Head of caudate nucleus (tissue), 42 donors: ENCODE data around the gene MAGI2.
A peak's percentile ranks its signal among the peaks of the same experiment; 100 is the strongest.

ENCODE experiments used
- DNase-seq, 42 donors: peaks; one replicate each; pipeline versions ENCODE4 v3.0.0 to v3.0.0-alpha.2; 2020 to 2021; ENCODE audit warnings: mixed read lengths in 7 of 42
- intact Hi-C: fragments of 100-400 bp; cut with DNase I; formaldehyde crosslinking; loops from one replicate; pipeline ENCODE4 v1.15.0; 2022

Gene MAGI2

DNA sequence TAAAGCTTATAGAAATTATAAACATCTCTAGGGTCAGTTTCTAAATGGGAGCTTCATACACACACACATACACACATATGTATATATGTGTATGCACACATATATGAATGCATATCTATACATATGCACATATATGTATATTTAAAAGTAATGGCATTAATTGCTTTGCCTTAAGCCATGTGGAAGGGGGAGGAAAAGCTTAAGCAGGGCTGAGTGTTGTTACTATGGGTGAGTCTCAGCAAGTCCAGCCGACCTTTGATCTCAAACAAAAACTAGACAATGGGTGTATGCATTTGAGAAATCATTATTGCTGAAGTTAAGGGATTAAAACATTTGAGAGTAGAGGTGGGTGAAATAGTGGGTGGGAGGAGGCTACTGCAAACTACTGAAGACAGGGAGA, 546.7 kb downstream of the MAGI2 start:
- no peak for DNase-seq
- intact Hi-C loops: no loop called here

DNA sequence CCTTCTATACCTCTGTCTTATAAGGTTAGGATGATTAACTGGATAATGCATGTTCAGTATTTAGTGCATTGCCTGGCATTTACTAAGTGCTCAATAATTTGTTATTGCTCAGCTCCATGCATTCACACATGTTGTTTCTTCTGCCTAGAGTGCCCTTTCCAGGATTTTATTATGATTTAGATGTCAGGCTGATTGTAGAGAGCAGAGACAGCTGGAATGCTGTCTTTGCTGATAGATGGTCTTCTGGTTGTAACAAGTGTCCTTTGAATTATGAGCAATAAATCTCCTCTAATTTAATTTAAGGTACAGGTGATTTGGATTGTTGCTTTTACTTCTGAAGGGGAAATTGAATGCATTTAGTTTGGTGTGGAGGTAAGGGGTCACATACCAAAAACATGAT, 548.0 kb downstream of the MAGI2 start:
- intact Hi-C loops: no loop called here
- no peak for DNase-seq

DNA sequence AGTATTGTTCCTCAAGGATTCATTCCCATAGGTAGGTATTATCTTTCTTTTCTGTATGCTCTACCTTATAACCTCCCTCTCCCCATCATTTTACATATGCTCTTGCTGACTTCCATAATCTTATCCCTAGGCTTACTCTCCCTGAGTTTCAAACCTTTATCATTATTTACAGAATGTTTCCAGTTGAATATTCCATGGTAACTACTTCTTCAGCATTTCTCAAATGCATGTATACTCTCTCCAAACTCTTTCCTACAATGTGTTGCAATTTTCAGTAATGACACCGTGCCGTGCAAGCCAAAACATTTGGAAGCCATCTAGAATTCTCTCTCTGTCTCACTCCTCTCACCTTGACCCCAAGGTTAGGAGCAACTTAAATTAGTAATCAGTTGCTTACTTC, 548.5 kb downstream of the MAGI2 start:
- no peak for DNase-seq
- intact Hi-C loops: no loop called here

DNA sequence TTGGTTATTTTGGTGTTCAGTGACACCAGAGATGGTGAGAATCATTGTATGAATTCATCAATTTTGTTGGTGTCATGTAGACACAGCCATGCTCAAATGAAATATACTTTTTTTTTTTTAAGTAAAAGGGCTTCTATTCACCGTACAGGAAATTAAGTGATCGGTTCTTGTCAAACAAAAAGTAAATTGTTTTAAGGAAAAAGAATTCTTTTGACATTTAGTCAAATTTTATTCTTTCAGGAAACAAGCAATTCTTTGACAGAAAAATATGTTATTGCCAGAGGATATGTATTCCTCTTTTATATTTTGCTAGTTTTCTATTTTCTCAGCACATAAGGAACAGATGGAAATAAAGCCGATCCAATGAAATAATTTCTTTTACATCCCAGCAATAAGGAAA, 551.9 kb downstream of the MAGI2 start:
- intact Hi-C loops: no loop called here
- no peak for DNase-seq

DNA sequence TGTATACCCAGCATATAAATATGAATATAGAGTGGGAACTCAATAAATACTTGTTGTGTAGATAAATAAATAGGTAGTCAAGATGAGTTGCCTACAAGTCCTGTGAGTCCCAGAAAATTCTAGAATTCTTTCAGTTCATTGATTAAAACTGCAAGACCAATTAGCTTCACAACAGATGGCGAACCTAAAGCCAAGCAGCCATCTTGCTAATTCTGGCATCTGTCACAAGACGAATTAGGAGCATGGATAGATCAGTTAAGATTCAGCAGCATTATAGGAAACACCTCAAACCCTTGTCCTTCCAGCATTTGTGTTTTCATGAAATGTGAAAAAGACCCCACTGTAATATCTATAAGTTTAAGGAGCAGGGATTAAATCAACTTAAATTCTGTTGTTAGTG, 552.7 kb downstream of the MAGI2 start:
- intact Hi-C loops: no loop called here
- DNase-seq: no peak

DNA sequence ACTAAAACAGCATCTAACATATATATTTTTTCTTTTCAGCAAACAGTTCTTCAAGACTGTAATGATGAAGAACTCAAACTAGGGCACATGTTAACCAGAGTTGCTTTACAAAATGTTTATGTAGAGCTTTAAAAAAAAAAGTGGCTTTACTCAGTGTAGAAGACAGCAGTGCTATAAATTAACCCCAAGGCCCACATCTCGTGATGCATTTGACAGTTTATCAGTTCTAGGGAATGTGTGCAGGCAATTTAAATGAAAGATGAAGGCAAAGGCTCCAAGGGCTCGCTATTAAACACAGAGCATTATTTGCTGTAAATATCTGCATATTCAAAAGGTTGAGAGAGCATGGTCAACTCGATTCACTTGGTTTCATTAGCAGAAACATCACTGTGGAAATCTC, 558.1 kb downstream of the MAGI2 start:
- DNase-seq: no peak
- intact Hi-C loops: no loop called here

DNA sequence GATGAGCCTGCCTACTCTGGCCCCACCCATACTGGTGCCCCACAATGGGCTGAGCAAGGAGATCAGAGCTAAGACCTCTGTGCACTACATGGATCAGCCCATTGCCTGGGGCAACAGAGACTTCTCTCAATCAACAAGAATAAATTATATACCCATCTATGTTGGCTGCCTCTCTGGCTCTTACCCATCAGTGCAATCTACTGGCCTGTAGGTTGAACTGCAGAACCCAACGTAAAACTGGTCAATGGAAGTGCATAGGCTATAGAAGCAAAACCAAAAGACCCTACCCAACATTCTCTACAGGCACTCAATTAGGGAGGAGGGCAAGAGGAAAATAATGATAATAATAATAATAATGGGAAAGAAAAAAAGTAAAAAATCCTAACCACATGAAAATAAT, 574.3 kb downstream of the MAGI2 start:
- no peak for DNase-seq
- intact Hi-C loops: no loop called here

DNA sequence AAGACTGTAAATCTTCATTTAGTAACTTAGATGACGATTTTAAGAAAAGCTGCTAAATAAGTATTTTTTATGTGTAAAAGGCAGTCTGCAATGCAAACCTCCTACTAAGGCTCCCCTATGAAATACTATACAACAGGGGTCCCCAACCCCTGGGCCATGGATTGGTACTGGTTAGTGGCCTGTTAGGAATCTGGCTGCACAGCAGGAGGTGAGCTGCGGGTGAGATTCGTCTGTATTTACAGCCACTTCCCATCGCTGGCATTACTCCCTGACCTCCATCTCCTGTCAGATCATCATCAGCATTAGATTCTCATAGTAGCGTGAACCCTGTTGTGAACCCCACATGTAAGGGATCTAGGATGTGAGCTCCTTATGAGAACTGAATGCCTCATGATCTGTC, 580.4 kb downstream of the MAGI2 start:
- intact Hi-C loops: no loop called here
- DNase-seq: no peak

DNA sequence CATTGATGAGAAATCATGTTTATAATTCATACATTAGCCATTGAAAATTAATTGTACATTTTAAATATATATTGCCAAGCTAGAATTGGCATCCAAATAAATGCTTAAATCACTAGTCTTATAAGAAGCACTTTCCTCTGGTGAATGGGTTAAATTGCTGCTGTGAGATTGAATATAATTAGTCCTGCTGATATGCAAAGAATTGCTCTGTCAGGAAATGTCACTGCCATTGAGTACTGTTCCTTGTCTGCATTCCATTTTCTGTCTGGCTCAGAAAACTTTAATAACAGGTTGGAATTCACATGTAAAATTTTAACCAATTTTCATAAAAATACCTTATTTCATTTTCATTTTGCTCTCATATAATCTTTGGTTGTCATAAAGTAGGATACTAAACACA, 589.1 kb downstream of the MAGI2 start:
- DNase-seq: no peak
- intact Hi-C loops: no loop called here

DNA sequence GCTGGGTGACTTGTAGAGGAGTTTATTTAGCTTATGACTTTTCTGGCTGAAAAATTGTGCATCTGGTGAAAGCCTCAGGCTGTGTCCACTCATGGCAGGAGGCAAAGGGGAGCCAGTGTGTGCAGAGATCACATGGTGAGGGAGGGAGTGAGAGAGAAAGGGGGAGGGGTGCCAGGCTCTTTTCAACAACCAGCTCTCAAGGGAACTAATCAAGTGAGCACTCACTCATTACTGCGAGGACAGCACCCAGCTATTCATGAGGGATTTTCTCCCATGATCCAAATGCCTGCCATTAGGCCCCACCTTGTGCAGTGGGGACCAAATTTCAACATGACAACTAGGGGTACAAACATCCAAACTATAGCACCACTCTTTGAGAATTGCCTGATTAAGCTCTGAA, 590.2 kb downstream of the MAGI2 start:
- DNase-seq: peak in 1 of 42 donors; percentile 6
- intact Hi-C loops: no loop called here

DNA sequence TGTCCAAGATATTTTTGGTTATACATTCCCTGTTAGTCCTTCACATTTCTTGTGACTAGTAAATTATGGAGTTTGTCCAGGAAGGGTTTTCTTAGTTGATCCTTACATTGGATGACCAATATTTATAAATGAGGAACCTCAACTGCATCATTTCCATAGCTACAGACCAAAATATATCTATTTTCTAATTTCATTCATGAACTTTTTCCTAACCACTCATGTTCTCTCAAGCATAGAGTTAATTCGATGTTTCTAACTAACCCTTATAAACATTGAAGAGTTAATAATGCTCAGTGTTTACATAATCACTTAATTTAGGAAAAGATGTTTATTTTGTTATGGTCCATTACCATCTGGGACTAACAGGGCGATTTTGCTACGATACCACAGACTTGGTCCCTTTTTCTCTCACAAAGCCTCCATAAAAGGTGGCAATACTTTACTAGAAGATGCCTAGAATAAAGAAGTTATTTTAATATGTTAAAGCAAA, 591.0 kb downstream of the MAGI2 start:
- no peak for DNase-seq
- intact Hi-C loops: no loop called here

DNA sequence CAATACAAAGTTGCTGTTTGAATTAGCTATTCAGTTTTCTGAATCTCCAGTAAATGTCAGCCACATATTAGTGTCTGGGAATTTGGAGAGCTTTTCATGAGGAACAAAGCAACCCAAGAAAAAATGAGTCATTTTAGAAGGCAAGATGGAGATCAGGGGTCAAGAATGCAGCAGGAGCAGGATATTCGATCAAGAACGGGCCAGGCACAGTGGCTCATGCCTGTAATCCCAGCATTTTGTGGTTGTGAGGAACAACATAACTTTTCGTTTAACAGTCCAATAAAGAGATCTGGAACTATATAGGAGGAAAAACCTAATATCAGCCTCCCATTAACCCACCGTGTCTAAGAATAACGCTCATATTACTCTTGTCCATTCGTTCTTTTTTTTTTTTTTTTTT, 600.5 kb downstream of the MAGI2 start:
- intact Hi-C loops: no loop called here
- no peak for DNase-seq

DNA sequence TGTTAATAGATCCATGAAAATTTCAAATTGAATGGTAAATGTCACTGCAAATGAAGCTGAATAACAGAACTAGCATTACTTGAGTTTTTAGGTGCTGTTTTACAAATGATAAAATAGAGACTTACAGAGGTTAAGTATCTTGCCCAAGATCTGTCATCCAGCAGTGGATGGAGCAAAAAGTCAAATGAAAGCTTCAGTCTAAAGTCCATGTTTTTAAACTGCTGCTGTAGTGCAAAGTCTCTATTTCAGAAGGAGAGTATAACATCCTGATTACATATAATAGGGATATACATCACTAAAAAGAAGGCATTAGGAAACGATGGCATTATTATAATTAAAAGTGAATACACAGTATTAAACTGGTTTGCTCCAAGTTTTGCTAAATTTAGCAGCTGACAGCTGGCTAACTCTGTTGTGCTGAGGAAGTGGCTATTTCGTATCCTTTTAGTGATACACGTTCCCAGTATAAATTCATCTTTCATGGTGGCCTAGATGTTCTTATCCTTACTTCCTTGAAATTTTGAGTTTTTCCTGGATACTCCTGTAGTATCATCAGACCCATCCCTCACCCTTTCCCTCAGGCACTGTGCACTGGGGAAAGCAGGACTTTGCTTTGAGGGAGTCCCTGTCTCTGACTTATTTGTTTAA, 603.2 kb downstream of the MAGI2 start:
- intact Hi-C loops: no loop called here
- DNase-seq: no peak

DNA sequence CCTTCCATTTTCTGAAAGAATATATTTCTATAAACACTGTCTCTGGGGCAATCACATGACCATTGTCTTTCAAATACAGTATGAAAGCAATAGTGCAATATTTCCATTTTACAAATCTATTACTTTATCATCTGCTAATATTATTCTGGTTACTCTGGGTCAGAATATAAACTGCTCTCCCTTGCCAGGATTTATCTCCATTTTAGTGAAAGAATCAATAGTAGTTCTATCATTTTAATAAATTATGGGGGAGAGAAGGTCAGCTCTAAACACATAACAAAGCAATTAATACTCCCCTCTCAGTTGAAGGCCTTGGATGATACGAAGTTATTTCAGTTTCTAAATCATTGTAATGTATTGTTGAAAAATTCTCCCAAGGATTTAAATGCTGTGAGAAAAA, 608.3 kb downstream of the MAGI2 start:
- intact Hi-C loops: no loop called here
- DNase-seq: no peak

DNA sequence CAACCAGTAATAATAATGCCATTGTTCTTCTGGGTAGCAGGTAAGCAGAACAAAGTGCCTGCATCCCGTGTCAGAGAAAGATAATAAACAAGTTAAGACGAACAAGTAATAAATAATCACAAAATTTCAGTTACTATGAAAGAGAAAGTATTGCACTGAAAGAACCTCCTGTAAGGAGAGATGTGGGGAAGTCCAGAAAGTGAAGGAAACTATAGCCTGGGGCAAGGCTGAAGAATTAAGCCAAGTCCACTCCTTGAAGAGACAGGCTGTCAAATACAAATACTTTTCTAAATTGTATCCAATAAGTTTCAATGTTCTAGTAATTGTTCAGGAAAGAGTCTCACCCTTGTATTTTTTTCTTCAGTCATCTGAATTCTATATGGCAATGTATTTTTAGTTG, 611.4 kb downstream of the MAGI2 start:
- intact Hi-C loops: no loop called here
- DNase-seq: no peak

DNA sequence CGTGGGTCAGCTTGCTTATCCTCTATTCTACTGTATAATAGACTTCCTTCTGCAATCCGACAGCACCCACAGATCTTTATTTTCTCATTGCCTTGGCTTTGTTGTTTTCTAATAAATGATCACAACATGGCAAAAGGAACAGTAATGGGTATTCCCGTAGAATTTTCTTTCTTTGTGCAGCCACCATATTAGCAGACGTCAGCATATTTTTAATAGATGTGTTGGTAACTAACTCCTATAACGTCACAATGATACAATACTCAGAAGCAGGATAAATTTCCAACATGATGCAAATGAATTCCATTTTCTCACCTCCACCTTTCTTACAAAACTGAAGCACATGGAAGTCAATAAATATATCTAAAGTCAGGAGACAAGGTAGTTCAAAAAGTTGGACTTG, 617.6 kb downstream of the MAGI2 start:
- intact Hi-C loops: no loop called here
- no peak for DNase-seq

DNA sequence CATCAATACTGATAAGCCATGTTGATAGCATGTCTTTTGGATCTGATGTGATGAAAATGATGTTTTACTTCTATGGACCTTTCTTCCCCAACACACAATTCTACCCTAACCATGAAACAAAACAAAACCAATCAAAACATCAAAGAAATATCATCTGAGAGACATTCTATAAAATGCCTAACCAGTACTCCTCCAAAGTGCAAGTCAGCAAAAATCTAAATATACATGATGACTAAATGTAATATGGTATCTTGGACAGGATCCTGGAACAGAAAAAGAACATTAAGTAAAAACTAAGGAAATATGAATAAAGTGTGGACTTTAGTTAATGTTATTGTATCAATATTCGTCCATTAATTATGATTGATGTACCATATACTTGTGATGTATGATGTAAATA, 625.1 kb downstream of the MAGI2 start:
- intact Hi-C loops: no loop called here

DNA sequence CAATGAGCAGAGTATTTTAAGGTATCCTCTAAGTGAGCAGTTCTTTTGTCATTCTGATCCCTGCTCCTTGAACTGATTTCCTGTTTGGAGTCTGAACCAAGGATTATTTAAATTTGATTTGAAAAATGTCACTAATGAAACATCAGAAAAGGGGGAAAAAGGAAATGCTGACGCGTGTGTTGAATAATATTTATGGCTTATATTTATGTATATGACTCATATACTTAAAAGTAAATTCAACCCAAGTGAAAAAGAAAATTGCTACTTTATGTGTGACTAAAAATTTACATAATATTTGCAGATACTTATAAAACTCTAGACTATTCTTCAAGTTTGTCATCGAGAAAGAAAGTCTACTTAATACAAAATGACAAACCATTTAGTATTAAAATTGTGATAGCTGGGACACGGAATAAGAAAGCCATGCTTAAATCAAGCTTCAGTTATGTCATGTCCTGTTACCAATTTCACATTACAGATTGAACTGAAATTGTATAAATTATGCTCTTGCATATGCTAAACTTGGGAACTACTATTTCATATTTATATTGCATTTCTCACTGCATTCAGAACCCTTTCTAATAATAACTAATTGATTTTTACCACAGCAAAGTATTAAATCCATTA, 649.9 kb downstream of the MAGI2 start:
- no peak for DNase-seq
- intact Hi-C loops: no loop called here

More for the DNA sequence above, 625.1 kb downstream of the MAGI2 start:
- DNase-seq: no peak

DNA sequence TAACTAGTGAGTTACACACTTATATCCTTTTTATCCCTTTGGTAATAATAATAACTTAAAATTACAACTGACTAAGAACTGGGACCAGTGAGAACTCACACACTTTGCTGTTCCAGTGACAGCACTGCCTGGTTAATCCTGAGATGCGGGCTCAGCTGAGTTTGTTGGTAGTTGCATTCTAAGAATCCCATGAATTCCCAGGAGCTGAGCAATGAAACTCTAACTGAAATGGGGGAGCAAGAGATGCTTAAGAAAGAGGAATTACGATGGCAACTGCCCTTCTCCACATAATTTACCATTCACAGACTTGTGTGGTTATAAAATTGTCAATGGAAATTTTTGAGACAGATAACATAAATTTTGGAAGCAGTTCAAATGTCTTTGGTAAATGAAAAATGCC, 659.4 kb downstream of the MAGI2 start:
- intact Hi-C loops: no loop called here
- DNase-seq: peak in 7 of 42 donors; percentile 5 to 42 (median 13)

DNA sequence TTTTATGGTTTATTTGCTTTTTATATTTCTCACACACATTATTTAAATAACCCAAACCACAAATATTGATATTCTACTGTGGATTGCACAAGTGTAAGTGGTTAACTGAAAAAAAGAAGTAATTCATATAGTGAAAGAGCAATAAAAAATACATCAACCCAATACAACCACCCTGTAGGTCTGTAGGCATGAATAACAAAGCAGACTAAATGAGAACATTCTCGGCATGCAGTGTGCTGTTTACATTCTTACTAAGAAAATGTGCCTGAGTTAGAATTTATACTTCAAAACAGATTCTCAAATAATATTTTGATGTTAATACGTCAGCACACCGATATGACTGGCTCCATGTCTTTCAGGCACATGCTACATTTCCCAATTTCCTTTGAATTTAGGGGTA, 660.8 kb downstream of the MAGI2 start:
- intact Hi-C loops: no loop called here
- no peak for DNase-seq

DNA sequence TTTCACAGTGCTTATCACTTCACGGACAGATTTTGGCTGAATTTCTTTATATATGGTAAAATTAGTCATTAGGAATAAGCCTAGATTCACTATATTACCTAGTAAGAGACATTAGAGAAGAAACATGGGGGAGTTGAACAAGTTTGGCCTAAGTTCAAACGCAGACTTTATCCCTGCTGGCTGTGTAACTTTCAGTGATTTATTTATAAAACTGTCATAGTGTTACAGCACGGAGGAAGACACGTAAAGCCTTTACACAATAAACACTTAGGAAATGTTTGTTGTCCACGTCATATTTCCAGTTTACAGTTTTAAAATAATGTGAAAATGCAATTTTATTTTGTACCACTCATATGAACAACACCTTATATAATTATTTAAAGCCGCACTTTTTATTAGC, 661.5 kb downstream of the MAGI2 start:
- DNase-seq: no peak
- intact Hi-C loops: no loop called here
